Germinal center (tissue), 1 donor: ENCODE data around the gene BRSK2.
"Not testable (repeated sequence)": the region's sequence is repeated elsewhere in the genome, so short reads cannot be mapped to it uniquely, and the experiment has no call there.

ENCODE experiments used
- DNase-seq: peaks from one replicate; pipeline ENCODE4 v3.0.0; 2012; ENCODE audit warnings: mixed read lengths, low spot score

Gene BRSK2

GRCh38 chr11:1500466-1501420 is 111.0 kb downstream of the BRSK2 start:
- DNase-seq = no peak

- no peak for DNase-seq
Observed at GRCh38 chr11:1501421-1502167, 111.9 kb downstream of the BRSK2 start.

GRCh38 chr11:1502168-1502953 is 112.6 kb downstream of the BRSK2 start:
- DNase-seq = no peak

GRCh38 chr11:1502954-1503707 is 113.4 kb downstream of the BRSK2 start:
- DNase-seq = no peak

GRCh38 chr11:1503708-1504104 is 114.0 kb downstream of the BRSK2 start:
- DNase-seq = no peak

GRCh38 chr11:1504138-1504537 is 114.4 kb downstream of the BRSK2 start:
- no peak for DNase-seq

- no peak for DNase-seq
Observed at GRCh38 chr11:1504581-1505290, 115.0 kb downstream of the BRSK2 start.

- no peak for DNase-seq
Observed at GRCh38 chr11:1505480-1505879, 115.7 kb downstream of the BRSK2 start.

- no peak for DNase-seq
Observed at GRCh38 chr11:1506981-1507380, 117.2 kb downstream of the BRSK2 start.

GRCh38 chr11:1507381-1508140 is 117.8 kb downstream of the BRSK2 start:
- no peak for DNase-seq

GRCh38 chr11:1508491-1508891 is 118.8 kb downstream of the BRSK2 start:
- no peak for DNase-seq

- DNase-seq = no peak
Observed at GRCh38 chr11:1508986-1509385, 119.3 kb downstream of the BRSK2 start.

GRCh38 chr11:1509626-1510255 is 120.0 kb downstream of the BRSK2 start:
- no peak for DNase-seq

GRCh38 chr11:1510351-1510750 is 120.6 kb downstream of the BRSK2 start:
- not testable (repeated sequence) for DNase-seq

- no peak for DNase-seq
Observed at GRCh38 chr11:1510928-1511327, 121.2 kb downstream of the BRSK2 start.

- DNase-seq = no peak
Observed at GRCh38 chr11:1511937-1512496, 122.3 kb downstream of the BRSK2 start.
